Effector CD8-positive, alpha-beta T cell (primary cell): ENCODE measurements around the gene PDLIM7.
A peak's percentile ranks its signal among the peaks of the same experiment; 100 is the strongest.
"Not testable (repeated sequence)": the region's sequence is repeated elsewhere in the genome, so short reads cannot be mapped to it uniquely, and the experiment has no call there.

Experiments used
- DNase-seq: peaks from one replicate; lab custom pipeline; 2025; lab: John Stamatoyannopoulos, UW
- total RNA-seq, 4 experiments: gene quantifications; one replicate each; lab custom pipeline; 2026; lab: John Stamatoyannopoulos, UW

Gene PDLIM7
- 4.5 to 18.6 (median 8.4) reads per million in 4 experiments for total RNA-seq

GRCh38 chr5:177497292-177498012 is at the start of gene PDLIM7:
Gene PDLIM7, minus strand, starts transcription at chr5:177497604. Its CDS starts 1,092 bp downstream, at chr5:177496512.
- DNase-seq: peak; percentile 90

- DNase-seq: no peak
Observed at GRCh38 chr5:177546258-177546741, 48.9 kb upstream of the PDLIM7 start.

GRCh38 chr5:177545487-177546257 is 48.3 kb upstream of the PDLIM7 start:
- DNase-seq: no peak

GRCh38 chr5:177542816-177543465 is 45.5 kb upstream of the PDLIM7 start:
- no peak for DNase-seq

- DNase-seq: no peak
Observed at GRCh38 chr5:177540438-177540837, 43.0 kb upstream of the PDLIM7 start.

GRCh38 chr5:177539411-177539810 is 42.0 kb upstream of the PDLIM7 start:
- no peak for DNase-seq

GRCh38 chr5:177538876-177539275 is 41.5 kb upstream of the PDLIM7 start:
- DNase-seq: no peak

- no peak for DNase-seq
Observed at GRCh38 chr5:177537389-177538361, 40.3 kb upstream of the PDLIM7 start.

GRCh38 chr5:177536386-177536785 is 39.0 kb upstream of the PDLIM7 start:
- DNase-seq: no peak

GRCh38 chr5:177535125-177535524 is 37.7 kb upstream of the PDLIM7 start:
- DNase-seq: no peak

- not testable (repeated sequence) for DNase-seq
Observed at GRCh38 chr5:177534433-177534832, 37.0 kb upstream of the PDLIM7 start.

- no peak for DNase-seq
Observed at GRCh38 chr5:177531209-177531940, 34.0 kb upstream of the PDLIM7 start.

GRCh38 chr5:177530638-177531037 is 33.2 kb upstream of the PDLIM7 start:
- DNase-seq: no peak

- DNase-seq: no peak
Observed at GRCh38 chr5:177529247-177530203, 32.1 kb upstream of the PDLIM7 start.

GRCh38 chr5:177528631-177529030 is 31.2 kb upstream of the PDLIM7 start:
- no peak for DNase-seq

- no peak for DNase-seq
Observed at GRCh38 chr5:177527595-177527994, 30.2 kb upstream of the PDLIM7 start.

- no peak for DNase-seq
Observed at GRCh38 chr5:177526791-177527190, 29.4 kb upstream of the PDLIM7 start.

GRCh38 chr5:177526191-177526590 is 28.8 kb upstream of the PDLIM7 start:
- DNase-seq: no peak

GRCh38 chr5:177524941-177525655 is 27.7 kb upstream of the PDLIM7 start:
- DNase-seq: no peak
